GM12878 (cell line): ENCODE results near the gene ZMIZ1. TPM values are rescaled to one million over a fixed set of nuclear protein-coding genes. Genes with fewer than 3 reads are reported as not detected.

Experiments used
- ASH2L ChIP-seq: fragments of 300-600, 200-600 bp; sonication (generic); IDR thresholded peaks from 2 replicates; pipeline ENCODE4 v1.6.1; 2017; ENCODE audit warnings: low read depth, mild to moderate bottlenecking, borderline replicate concordance
- CEBPZ ChIP-seq: fragments of 150-350 bp; IDR thresholded peaks from 2 replicates; pipeline ENCODE4 v1.6.1; 2016; ENCODE audit warnings: low read depth, low read length
- EGR1 ChIP-seq, 2 experiments: IDR thresholded peaks; 1 replicate in 1 of 2; 2 replicates in 1 of 2; pipeline ENCODE4 v1.6.1; 2011 to 2012; ENCODE audit warnings: low read depth in 2 of 2, low read length in 2 of 2, borderline replicate concordance in 1 of 2, mild to moderate bottlenecking in 1 of 2, moderate library complexity in 1 of 2
- GATAD2B ChIP-seq: fragments of 450-650 bp; conservative IDR thresholded peaks from 2 replicates; pipeline ENCODE4 v1.6.1; 2017; ENCODE audit warnings: low read depth, mild to moderate bottlenecking, moderate library complexity
- IKZF1 ChIP-seq: fragments of 450-650 bp; conservative IDR thresholded peaks from 2 replicates; pipeline ENCODE4 v1.6.1; 2017; ENCODE audit warnings: antibody characterized with exemption, mild to moderate bottlenecking
- KLF5 ChIP-seq: fragments of 450-650 bp; IDR thresholded peaks from 2 replicates; pipeline ENCODE4 v1.6.1; 2014; ENCODE audit warnings: mild to moderate bottlenecking; ENCODE audit not compliant: partially characterized antibody
- PKNOX1 ChIP-seq: fragments of 450-650 bp; IDR thresholded peaks from 2 replicates; pipeline ENCODE4 v1.6.1; 2016; ENCODE audit warnings: mild to moderate bottlenecking
- REST ChIP-seq: IDR thresholded peaks from 2 replicates; pipeline ENCODE4 v1.6.1; 2012; ENCODE audit warnings: mild to moderate bottlenecking, low read depth, low read length
- SIN3A ChIP-seq: IDR thresholded peaks from 2 replicates; pipeline ENCODE4 v1.6.1; 2012; ENCODE audit warnings: low read depth, low read length, improper control_type of control experiment
- SIX5 ChIP-seq: IDR thresholded peaks from 2 replicates; pipeline ENCODE4 v1.6.1; 2011; ENCODE audit warnings: mild to moderate bottlenecking, low read depth, low read length, moderate library complexity; ENCODE audit not compliant: severe bottlenecking
- SMAD1 ChIP-seq: fragments of 450-650 bp; IDR thresholded peaks from 2 replicates; pipeline ENCODE4 v1.6.1; 2018; ENCODE audit warnings: mild to moderate bottlenecking, low read depth; ENCODE audit not compliant: partially characterized antibody
- STAT1 ChIP-seq: fragments of 450-650 bp; conservative IDR thresholded peaks from 2 replicates; pipeline ENCODE4 v1.6.1; 2014; ENCODE audit warnings: antibody characterized with exemption, mild to moderate bottlenecking
- YY1 ChIP-seq: IDR thresholded peaks from 2 replicates; pipeline ENCODE4 v1.6.1; 2011; ENCODE audit warnings: low read depth, mild to moderate bottlenecking, low read length
- ZBTB33 ChIP-seq: fragments of 450-650 bp; IDR thresholded peaks from 2 replicates; pipeline ENCODE4 v1.6.1; 2017; ENCODE audit warnings: mild to moderate bottlenecking
- polyA plus RNA-seq, 11 experiments: library from polyadenylated mRNA; depleted of rRNA in 4 of 11; unstranded in 6 of 11; stranded (reverse) in 5 of 11; fragments of >200 nt; fragmentation: Nextera tagmentation in 4 of 11; fragmentation: Illumina TruSeq in 1 of 11; extraction: Ambion mirVana in 4 of 11; extraction: Trizol in 1 of 11; gene quantifications; 1 replicate in 1 of 11; 2 replicates in 10 of 11; pipeline versions ENCODE4 v1.2.1 to v1.2.3, GENCODE V29; 2011 to 2016; ENCODE audit warnings: inconsistent platforms in 2 of 11, missing spikeins in 2 of 11, low read depth in 1 of 11
- total RNA-seq, 4 experiments: library from RNA; depleted of rRNA in 3 of 4; stranded (reverse); fragments of >200 nt in 3 of 4; fragmentation: Illumina TruSeq in 1 of 4; extraction: Trizol in 1 of 4; gene quantifications; 2 replicates each; pipeline versions ENCODE4 v1.2.1 to v1.2.3, GENCODE V29; 2013 to 2021

The ZMIZ1 gene
- total and polyA plus RNA-seq, 10 of the 15 experiments (the other 5 are each of a cell fraction or from before 2014, with no cell fraction given): 3.1 to 82.3 (median 14.9) TPM

- TF ChIP-seq PKNOX1 (0 out of 2 replicates have a peak, but pooled peaks have one; percentile 11), IKZF1 (peak; percentile 92), REST (no peak), SIX5 (no peak), SIN3A (peak; percentile 54; the same call in 1 of the 2 replicates), ZBTB33 (no peak), GATAD2B (peak; percentile 45; the same call in 1 of the 2 replicates), EGR1 (IDR thresholded peaks at IDR 0.05; ENCODE audit: borderline replicate concordance in 1 of 2, low read depth in 2 of 2, low read length in 2 of 2) (peak; percentile 9 to 99), KLF5 (peak; percentile 38), ASH2L (no peak), CEBPZ (no peak), STAT1 (peak; percentile 77; the same call in 1 of the 2 replicates), SMAD1 (peak; percentile 21), YY1 (peak; percentile 77)
Measured at GRCh38 chr10:79067241-79068202, 1.2 kb upstream of the ZMIZ1 start (continued).
